ENCODE data around the gene MRPL22. TPM values are rescaled to one million over a fixed set of nuclear protein-coding genes. Genes with fewer than 3 reads are reported as not detected.

Gene MRPL22
- polyA plus RNA-seq, 3 donors: 11.6 to 66.1 (median 56.7) TPM

DNA sequence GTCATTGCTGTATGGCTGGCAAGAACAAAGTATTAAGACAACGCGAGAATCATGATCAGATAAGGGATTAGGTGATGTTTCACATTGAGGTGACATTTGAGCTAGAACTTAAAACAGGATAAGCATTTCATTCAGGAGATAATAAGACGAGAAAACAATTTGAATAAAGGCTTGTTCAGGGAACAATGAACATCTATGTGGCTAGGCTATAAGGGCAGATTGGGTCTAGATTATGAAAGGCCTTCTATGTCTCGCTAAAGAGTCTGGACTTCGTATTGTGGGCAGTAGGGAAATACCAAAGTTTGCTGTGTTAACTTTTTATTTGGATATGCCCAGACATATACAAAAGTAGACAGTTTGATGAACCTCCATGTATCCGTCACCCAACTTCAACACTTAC lies 6.9 kb downstream of the MRPL22 start:
- Mint-ChIP-seq H3K4me3 (no peak overlapping the region), H3K36me3 (peaks cover 18 to 19% of the 10 kb centered on the region in 2 donors), H3K27me3 (ENCODE audit: low read depth in 3 of 3) (no peaks in the 10 kb centered on the region), H3K9me3 (no peaks in the 10 kb centered on the region), H3K4me1 (peaks cover 15% of the 10 kb centered on the region), H3K27ac (no peak overlapping the region)
- intact Hi-C loops (cut with micrococcal nuclease): no loop called here
- Histone ChIP-seq H3K9ac (ENCODE audit: insufficient read depth, low read length, poor library complexity, severe bottlenecking) (no peak overlapping the region), H3K4me1 (ENCODE audit: control insufficient read depth in 1 of 2, insufficient read depth in 2 of 2, low read length in 2 of 2) (no peaks in the 10 kb centered on the region), H4K20me1 (ENCODE audit: insufficient read depth, low read length) (peaks cover 67% of the 10 kb centered on the region), H3K79me2 (ENCODE audit: insufficient read depth, low read length) (peaks cover 65% of the 10 kb centered on the region), H3K27me3 (ENCODE audit: control insufficient read depth in 2 of 2, insufficient read depth in 2 of 2, low read length in 2 of 2) (no peaks in the 10 kb centered on the region), H3K27ac (ENCODE audit: low read depth in 1 of 2, low read length in 2 of 2) (no peak overlapping the region), H3K9me3 (replicated peaks in 1 of 2; ENCODE audit: control insufficient read depth in 1 of 2, insufficient read depth in 1 of 2, low read length in 2 of 2) (no peaks in the 10 kb centered on the region), H3K36me3 (replicated peaks in 1 of 2; ENCODE audit: control insufficient read depth in 1 of 2, insufficient read depth in 2 of 2, low read length in 2 of 2) (peaks cover 8 to 37% of the 10 kb centered on the region in 2 donors), H2AFZ (ENCODE audit: insufficient read depth, low read depth, low read length, poor library complexity, severe bottlenecking) (no peak overlapping the region), H3K4me2 (replicated peaks; ENCODE audit: extremely low read depth, low read length, poor library complexity, severe bottlenecking) (no peak overlapping the region), H3K4me3 (replicated peaks in 1 of 3; ENCODE audit: low read depth in 2 of 3, low read length in 3 of 3) (no peak overlapping the region)
- TF ChIP-seq, protein P1, sequence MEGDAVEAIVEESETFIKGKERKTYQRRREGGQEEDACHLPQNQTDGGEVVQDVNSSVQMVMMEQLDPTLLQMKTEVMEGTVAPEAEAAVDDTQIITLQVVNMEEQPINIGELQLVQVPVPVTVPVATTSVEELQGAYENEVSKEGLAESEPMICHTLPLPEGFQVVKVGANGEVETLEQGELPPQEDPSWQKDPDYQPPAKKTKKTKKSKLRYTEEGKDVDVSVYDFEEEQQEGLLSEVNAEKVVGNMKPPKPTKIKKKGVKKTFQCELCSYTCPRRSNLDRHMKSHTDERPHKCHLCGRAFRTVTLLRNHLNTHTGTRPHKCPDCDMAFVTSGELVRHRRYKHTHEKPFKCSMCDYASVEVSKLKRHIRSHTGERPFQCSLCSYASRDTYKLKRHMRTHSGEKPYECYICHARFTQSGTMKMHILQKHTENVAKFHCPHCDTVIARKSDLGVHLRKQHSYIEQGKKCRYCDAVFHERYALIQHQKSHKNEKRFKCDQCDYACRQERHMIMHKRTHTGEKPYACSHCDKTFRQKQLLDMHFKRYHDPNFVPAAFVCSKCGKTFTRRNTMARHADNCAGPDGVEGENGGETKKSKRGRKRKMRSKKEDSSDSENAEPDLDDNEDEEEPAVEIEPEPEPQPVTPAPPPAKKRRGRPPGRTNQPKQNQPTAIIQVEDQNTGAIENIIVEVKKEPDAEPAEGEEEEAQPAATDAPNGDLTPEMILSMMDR (IDR thresholded peaks at IDR 0.05): no peak
- 92% methylated on average over 4 of the region's 6 CpGs for WGBS (ENCODE audit: insufficient coverage)
- no peak for DNase-seq

- intact Hi-C loops (cut with micrococcal nuclease): no loop called here
- H3K36me3 ChIP-seq (replicated peaks in 1 of 2; ENCODE audit: control insufficient read depth in 1 of 2, insufficient read depth in 2 of 2, low read length in 2 of 2): peaks cover 8 to 37% of the 10 kb centered on the region in 2 donors
- H3K36me3 Mint-ChIP-seq: peaks cover 15 to 17% of the 10 kb centered on the region in 2 donors
These were observed 7.4 kb downstream of the MRPL22 start for GRCh38 chr5:154948313-154948712.

More at GRCh38 chr5:154948313-154948712, 7.4 kb downstream of the MRPL22 start:
- H3K4me1 ChIP-seq (ENCODE audit: control insufficient read depth in 1 of 2, insufficient read depth in 2 of 2, low read length in 2 of 2): no peaks in the 10 kb centered on the region
- WGBS (ENCODE audit: insufficient coverage): no CpG with 5 or more reads among the region's 4 CpGs
- no peak overlapping the region for H2AFZ ChIP-seq (ENCODE audit: insufficient read depth, low read depth, low read length, poor library complexity, severe bottlenecking)
- H3K9me3 ChIP-seq (replicated peaks in 1 of 2; ENCODE audit: control insufficient read depth in 1 of 2, insufficient read depth in 1 of 2, low read length in 2 of 2): no peaks in the 10 kb centered on the region
- no peak overlapping the region for H3K9ac ChIP-seq (ENCODE audit: insufficient read depth, low read length, poor library complexity, severe bottlenecking)
- peaks cover 15% of the 10 kb centered on the region for H3K4me1 Mint-ChIP-seq
- H3K27ac Mint-ChIP-seq: no peak overlapping the region
- DNase-seq: no peak
- TF ChIP-seq, protein P1 (IDR thresholded peaks at IDR 0.05): no peak
- no peaks in the 10 kb centered on the region for H3K27me3 ChIP-seq (ENCODE audit: control insufficient read depth in 2 of 2, insufficient read depth in 2 of 2, low read length in 2 of 2)
- H3K27ac ChIP-seq (ENCODE audit: low read depth in 1 of 2, low read length in 2 of 2): no peak overlapping the region
- no peaks in the 10 kb centered on the region for H3K9me3 Mint-ChIP-seq
- peaks cover 67% of the 10 kb centered on the region for H4K20me1 ChIP-seq (ENCODE audit: insufficient read depth, low read length)
- H3K4me3 ChIP-seq (replicated peaks in 1 of 3; ENCODE audit: low read depth in 2 of 3, low read length in 3 of 3): no peak overlapping the region
- H3K79me2 ChIP-seq (ENCODE audit: insufficient read depth, low read length): peaks cover 64% of the 10 kb centered on the region
- H3K27me3 Mint-ChIP-seq (ENCODE audit: low read depth in 3 of 3): no peaks in the 10 kb centered on the region
- no peak overlapping the region for H3K4me3 Mint-ChIP-seq
- H3K4me2 ChIP-seq (replicated peaks; ENCODE audit: extremely low read depth, low read length, poor library complexity, severe bottlenecking): no peak overlapping the region
